ENCODE measurements around the gene VEGFA.

VEGFA gene

GRCh38 chr6:43769526-43770371 lies at the start of gene VEGFA:
TSS of gene VEGFA (plus strand) at chr6:43770211.
- DNase-seq (ENCODE audit: low read depth in 2 of 2): peak; percentile 85 to 86

DNA sequence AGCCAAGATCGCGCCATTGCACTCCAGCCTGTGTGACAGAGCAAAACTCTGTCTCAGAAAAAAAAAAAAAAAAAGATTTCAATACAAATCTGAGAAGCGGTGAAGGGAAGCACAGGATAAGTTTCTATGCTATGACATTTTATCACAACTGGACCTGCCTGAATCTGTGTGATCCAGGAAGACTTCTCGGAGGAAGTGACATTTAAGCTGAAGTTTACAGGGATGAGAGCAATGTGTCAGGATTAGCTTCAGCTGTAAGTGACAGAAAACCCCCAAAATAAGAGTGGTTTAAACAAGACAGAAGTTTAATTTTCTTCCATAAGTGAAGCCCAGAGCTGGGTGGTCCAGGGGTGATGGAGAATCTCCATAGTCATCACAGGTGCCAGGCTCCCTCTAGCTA lies 49.0 kb upstream of the VEGFA start:
- DNase-seq (ENCODE audit: low read depth in 2 of 2): no peak

GRCh38 chr6:43722920-43723545 lies 47.0 kb upstream of the VEGFA start:
- no peak for DNase-seq (ENCODE audit: low read depth in 2 of 2)

GRCh38 chr6:43723737-43724295 lies 46.2 kb upstream of the VEGFA start:
- DNase-seq (ENCODE audit: low read depth in 2 of 2): peak; percentile 48 to 53

DNA sequence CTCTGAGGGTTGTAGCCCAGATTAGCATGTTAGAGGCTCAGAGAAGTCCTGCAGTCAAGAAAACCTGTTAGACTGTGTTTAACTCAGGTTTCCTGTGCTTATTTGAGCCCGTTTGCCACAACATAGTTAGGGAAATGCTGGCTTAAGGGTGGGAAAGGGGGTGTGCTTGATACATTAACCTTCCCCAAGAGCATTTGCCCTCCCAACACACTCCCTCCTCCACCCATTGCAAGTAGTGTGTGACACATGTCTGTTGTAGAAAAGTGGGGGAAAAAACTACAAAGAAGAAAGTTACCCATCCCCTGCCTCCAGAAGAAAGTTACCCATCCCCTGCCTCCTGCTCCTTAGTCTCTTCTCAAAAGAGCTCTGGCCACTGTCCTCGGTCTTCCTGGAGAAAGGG lies 45.7 kb upstream of the VEGFA start:
- DNase-seq (ENCODE audit: low read depth in 2 of 2): no peak

GRCh38 chr6:43724914-43725642 lies 44.9 kb upstream of the VEGFA start:
- peak; percentile 63 to 79 for DNase-seq (ENCODE audit: low read depth in 2 of 2)

- DNase-seq (ENCODE audit: low read depth in 2 of 2): no peak
Observed at GRCh38 chr6:43725643-43726580, 44.1 kb upstream of the VEGFA start.

DNA sequence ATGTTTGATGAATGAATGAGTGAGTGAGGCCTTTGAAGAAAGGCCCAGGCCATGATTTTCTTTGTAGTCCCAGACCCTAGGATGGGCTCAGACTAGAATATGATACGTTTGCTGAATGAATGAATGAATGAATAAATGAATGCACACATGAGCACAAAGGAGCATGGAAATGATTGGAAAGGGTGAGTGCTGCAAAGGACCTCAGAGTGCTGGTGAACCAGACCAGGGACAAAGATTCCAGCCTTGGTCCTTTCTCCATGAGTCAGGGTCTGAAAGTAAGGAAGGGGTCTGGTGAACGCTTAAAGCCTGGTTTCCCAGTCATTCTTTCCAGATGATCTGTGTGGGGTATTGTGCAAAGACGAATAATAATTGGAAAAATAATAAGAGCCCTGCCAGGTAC lies 42.4 kb upstream of the VEGFA start:
- no peak for DNase-seq (ENCODE audit: low read depth in 2 of 2)

- DNase-seq (ENCODE audit: low read depth in 2 of 2): no peak
Observed at GRCh38 chr6:43728586-43728985, 41.4 kb upstream of the VEGFA start.

- DNase-seq (ENCODE audit: low read depth in 2 of 2): no peak
Observed at GRCh38 chr6:43729537-43729936, 40.5 kb upstream of the VEGFA start.

GRCh38 chr6:43730634-43731033 lies 39.4 kb upstream of the VEGFA start:
- no peak for DNase-seq (ENCODE audit: low read depth in 2 of 2)

GRCh38 chr6:43733471-43734293 lies 36.3 kb upstream of the VEGFA start:
- DNase-seq (ENCODE audit: low read depth in 2 of 2): no peak

DNA sequence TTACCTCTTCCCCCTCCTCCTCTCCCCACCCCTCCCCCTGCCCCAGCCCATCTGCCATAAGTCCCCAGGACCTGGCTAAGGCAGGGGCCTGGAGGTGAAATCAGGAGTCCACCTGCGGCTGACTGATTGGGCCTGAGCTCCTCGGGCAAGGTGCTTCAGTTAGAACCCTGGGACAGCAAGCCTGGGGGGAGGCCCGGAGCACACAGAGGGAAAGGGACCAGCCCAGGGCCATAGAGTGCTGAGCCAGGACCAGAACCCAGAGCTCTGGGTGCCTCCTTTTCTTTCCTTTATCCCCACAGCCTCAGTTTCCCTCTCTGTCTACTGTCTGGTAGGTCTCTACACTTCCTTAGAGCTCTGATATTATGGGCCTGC lies 35.7 kb upstream of the VEGFA start:
- no peak for DNase-seq (ENCODE audit: low read depth in 2 of 2)

DNA sequence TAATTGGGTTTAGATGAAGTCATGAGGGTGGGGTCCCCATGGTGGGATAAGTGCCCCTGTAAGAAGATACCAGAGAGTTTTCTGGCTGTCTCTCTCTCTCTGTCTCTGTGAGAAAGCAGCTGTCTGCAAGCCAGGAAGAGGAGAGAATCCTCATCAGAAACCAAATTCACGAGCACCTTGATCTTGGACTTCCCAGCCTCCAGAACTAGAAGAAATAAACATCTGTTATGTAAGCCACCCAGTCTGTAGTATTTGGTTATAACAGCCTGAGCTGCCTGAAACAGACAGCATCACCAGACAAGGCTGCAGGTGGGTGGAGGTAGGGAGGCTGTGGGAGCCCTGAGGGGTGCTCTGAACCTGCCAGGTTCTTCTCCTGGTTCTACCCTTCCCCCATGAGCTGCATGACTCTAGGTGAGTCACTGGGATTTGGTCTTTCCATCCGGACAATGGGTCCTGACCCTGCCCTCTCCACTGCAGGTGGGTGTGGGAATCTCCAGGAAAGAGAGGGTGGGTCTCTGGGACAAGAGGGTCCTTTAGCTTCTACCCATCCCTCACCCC lies 34.3 kb upstream of the VEGFA start:
- DNase-seq (ENCODE audit: low read depth in 2 of 2): no peak

GRCh38 chr6:43736211-43736786 lies 33.7 kb upstream of the VEGFA start:
- DNase-seq (ENCODE audit: low read depth in 2 of 2): no peak

DNA sequence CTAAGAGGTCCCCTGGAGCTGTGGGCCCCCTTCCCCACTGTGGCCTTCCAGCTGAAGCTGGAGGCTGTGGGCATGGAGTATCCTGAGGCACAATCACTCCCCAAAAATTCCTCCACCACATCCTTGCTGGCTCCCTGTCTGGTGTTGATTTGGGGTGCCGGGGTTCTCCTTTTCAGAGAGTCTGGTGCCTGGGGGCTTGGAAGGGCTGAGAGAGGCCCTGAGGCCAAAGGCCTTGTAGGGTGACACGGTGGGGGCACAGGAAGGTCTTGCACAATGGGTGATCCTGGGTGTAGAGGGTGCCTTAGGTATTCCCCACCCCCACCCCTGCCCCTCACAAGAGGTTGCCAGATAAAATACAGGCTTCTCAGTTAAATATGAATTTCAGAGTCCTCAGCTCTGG lies 33.2 kb upstream of the VEGFA start:
- no peak for DNase-seq (ENCODE audit: low read depth in 2 of 2)

DNA sequence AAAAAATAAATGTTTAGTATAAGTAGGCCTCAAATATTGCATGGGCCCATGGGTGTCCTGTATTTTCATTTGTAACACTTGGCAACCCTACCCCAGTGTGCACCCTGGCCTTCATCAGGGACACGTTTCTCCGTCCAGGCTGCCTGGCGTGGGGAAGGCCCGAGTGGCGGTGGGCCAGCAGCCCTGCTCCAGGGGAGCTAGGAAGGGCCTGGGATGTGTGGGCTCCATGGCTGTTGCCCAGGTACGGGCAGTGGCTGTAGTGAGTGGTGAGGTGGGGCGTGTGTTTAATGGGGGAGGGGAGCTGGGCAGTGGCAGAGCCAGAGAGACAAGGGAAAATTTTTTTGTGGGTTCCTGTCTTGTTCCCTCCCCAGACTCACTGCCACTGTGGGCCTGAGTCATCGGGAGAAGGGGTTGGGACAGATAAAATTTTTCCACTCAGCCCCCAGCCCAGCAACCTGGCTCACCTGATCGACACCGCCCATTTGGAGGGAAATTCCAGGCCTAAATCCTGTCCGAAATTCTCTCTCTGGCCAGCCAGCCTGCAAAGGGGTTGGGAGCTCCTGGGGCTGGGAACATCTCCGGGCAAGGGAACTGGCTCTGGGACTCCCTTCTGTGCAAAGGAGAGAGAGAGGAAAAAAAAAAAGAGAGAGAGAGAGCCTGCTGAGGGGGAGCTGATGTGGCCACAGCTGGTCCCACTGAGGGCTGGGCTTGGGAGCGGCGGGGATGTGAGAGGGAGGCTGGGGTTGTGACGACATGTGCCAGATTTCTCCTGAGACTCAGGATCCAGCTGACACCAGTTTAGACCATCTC lies 32.5 kb upstream of the VEGFA start:
- DNase-seq (ENCODE audit: low read depth in 2 of 2): no peak

GRCh38 chr6:43738267-43738676 lies 31.7 kb upstream of the VEGFA start:
- no peak for DNase-seq (ENCODE audit: low read depth in 2 of 2)

Data from stimulated activated CD8-positive, alpha-beta memory T cell treated with anti-CD3 and anti-CD28 coated beads, Interleukin-2, amount 100 ng/mL, for 48 hours (primary cell).